GM21529 (cell line): ENCODE results near the gene TACC2.

Experiments
- ATAC-seq: cut with Tn5 transposase; IDR thresholded peaks from one replicate; pipeline ENCODE4 v1.9.1; 2021; ENCODE audit not compliant: unreplicated experiment

The TACC2 gene

DNA sequence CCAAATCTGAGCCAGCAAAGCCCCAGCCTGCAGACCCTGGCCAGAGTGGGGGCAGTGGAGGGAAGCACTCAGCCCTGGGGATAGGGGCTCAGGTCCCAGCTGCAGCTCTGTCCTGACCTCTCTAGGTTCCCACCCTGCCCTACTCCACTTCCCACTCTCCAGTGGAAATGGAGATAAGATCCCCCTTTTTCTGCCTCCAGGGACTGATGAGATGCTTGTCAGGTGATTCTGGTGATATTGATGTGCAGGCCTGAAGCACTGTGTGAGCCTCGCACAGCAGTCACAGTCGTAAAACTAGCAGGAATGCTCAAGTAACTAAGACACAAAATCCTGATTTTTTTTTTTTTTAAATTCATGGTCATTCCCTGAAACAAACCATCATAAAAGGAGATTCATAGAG is 227.1 kb downstream of the TACC2 start:
- no peak for ATAC-seq

GRCh38 chr10:122219340-122219739 is 230.4 kb downstream of the TACC2 start:
- no peak for ATAC-seq

- no peak for ATAC-seq
Measured at GRCh38 chr10:122220736-122221135, 231.8 kb downstream of the TACC2 start.

- ATAC-seq = no peak
Measured at GRCh38 chr10:122221958-122222357, 233.0 kb downstream of the TACC2 start.

DNA sequence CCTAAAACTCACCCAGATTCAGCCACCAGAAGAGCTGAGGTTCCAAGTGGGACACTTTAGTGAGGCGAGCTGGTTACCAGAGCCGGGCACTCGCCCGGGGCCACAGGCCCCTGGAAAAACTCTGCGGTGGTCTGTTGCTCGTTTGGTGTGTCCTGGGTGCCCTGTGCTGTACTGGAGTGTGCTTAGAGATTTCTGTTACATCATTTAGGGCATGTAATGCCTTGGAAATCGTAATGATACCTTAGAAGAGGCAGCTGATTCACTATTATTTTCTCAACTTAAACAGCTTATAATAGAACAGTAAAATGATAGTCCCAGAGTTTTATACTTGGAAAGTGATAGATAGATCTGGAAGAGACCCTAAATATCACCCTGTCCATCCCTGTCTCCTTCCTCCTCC is 233.7 kb downstream of the TACC2 start:
- no peak for ATAC-seq

- no peak for ATAC-seq
Measured at GRCh38 chr10:122224159-122224558, 235.2 kb downstream of the TACC2 start.

DNA sequence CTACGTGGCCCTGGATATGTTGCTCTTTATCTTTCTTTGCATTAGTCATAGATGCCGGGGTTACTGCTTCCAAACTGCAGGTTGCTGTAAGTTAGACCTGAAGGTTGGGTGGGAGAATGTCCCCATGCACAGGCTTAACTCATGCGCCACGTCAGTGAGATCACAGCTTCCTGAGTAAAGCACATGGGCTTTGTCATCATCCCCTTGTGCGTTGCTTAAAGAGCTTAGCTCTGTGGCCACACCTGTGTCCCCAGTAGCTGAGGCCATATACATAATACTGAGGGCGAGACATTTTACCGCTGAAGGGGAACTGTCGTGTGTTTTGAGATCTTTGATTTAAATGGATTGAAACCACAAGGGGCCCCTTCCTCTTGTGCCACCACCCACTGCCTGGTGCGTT is 236.4 kb downstream of the TACC2 start:
- no peak for ATAC-seq

DNA sequence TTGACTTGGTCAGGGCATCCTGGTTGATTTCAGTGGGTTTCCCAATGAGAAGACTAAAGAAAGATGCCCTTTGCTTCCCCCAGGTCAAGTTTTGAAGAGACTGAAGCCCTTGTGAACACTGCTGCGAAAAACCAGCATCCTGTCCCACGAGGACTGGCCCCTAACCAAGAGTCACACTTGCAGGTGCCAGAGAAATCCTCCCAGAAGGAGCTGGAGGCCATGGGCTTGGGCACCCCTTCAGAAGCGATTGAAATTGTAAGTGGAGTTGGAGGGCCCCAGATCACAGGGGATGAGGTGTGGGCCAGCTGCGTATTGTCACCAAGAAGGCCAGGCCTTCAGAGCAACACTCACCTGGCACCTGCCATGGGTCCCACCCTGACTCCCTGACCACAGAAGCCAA is 238.8 kb downstream of the TACC2 start:
- no peak for ATAC-seq

DNA sequence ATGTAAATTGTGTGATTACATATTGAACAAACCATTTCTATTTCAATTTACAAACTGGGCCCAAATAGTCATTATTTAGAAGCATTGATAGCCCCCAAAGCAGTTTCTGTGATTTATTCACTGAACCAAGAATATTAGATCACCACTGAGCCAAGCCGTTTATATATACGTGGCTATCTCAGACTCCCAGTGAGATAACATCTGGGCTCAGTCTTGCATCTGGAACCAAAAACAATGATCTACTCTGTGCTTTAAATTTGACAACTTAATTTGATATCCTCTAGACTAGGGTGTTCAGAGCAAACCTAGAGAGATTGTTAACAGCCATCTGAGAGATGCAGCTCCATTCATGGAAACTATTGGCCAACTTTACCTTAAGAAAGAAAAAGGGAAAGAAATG is 240.7 kb downstream of the TACC2 start:
- ATAC-seq = no peak

GRCh38 chr10:122230222-122230621 is 241.3 kb downstream of the TACC2 start:
- no peak for ATAC-seq

- no peak for ATAC-seq
Measured at GRCh38 chr10:122232769-122233168, 243.8 kb downstream of the TACC2 start.

GRCh38 chr10:122233857-122234348 is 244.9 kb downstream of the TACC2 start:
- no peak for ATAC-seq

GRCh38 chr10:122234416-122234815 is 245.5 kb downstream of the TACC2 start:
- ATAC-seq = no peak

GRCh38 chr10:122236690-122237306 is 247.8 kb downstream of the TACC2 start:
- ATAC-seq = no peak

DNA sequence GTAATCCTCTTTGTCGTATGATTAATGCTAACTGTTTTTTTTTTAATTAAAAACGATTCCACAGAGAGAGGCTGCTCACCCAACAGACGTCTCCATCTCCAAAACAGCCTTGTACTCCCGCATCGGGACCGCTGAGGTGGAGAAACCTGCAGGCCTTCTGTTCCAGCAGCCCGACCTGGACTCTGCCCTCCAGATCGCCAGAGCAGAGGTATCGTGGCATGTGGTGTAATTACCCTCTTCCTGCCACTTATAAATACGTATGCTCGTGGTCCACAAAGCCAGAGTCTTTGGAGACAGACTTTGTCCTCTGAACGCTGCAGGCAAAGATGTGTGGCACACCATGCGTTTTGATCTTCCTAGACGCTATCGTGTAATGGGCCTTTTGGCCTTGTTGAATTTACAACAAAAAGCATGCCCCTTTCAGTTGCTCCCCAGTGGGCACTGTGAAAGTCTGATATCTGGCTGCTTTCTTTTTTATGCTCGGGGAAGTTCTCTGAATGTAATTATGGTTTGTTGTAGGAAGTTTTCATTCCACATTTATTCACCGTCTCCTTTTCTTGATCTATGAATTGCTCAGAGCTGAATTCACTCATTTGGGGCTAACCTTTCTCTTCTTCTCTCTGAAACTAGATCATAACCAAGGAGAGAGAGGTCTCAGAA is 248.5 kb downstream of the TACC2 start:
- no peak for ATAC-seq

DNA sequence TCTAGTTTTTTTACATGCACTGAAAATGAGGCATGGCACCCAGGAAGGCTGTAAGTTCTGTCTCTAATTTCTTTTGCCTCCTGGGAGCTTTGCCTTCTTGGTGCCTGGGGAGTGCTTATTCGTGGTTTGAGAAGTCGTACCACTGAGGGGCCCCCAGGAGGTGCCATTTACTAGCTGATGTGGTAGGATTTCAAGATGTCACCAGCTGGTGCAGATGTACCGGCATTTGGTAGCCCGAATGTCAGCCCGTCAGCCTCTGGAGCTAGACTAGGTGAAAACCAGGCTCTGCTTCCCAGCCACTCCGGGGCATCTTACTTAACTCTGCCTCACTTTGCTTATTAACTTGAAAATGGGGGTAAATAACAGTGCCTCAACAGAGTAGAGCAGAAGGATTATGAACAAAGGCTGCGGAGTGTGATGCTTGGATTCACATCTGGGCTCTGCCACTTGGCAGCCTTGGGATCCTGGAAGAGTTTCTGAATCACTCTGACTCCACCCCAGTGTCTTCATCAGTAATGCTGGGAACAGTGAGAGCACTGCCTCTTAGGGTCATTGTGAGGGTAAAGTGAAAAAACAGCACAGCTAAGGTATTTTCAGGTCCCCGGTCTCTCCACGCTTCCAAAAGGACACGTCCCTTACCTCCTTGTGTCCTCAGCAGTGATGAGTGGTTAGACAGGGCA is 250.8 kb downstream of the TACC2 start:
- no peak for ATAC-seq

DNA sequence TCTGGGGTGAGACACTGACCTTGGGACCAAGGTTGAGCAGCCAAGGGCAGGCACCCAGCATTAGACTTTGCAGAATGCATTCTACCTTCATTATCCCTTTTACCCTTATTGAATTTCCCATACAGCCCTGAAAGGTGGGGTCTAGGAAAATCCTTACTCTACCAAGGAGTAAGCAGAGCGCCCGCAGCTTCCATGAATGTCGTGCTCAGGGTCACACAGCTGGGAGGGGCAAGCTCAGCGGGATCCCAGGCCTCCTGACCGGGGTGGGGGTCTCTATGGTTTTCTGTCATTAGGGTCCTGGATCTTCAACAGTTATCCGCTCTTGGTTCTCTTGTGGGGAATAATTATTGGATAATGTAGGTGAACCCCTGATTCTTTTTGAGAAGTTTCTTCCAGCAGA is 251.4 kb downstream of the TACC2 start:
- no peak for ATAC-seq

GRCh38 chr10:122241836-122242235 is 252.9 kb downstream of the TACC2 start:
- no peak for ATAC-seq

GRCh38 chr10:122243550-122243949 is 254.6 kb downstream of the TACC2 start:
- no peak for ATAC-seq

GRCh38 chr10:122244001-122244975 is 255.3 kb downstream of the TACC2 start:
- no peak for ATAC-seq

DNA sequence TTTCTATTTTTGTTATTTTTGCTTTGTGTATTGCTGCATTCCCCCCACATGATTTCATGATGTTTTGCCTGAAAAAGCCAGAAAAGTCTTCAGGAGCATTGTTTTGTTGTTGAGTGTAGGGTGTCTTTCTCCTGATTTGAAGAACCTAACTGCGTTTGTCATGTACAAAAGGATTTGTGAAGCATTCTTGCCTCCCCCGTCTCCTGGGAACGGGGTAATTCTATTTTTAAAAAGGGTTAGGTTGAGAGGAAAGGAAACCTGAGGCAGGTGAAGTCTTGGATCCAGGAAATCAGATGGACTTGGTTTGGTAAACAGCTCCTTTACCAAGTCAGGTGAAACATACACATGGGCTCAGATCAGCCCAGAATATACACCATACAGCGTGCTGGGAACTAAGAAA is 256.2 kb downstream of the TACC2 start:
- ATAC-seq = no peak
